ENCODE results near the gene OR13G1. TPM values are rescaled to one million over a fixed set of nuclear protein-coding genes. Genes with fewer than 3 reads are reported as not detected.

Gene OR13G1
- total RNA-seq, 1 donor from 2014 or later, result not detected

DNA sequence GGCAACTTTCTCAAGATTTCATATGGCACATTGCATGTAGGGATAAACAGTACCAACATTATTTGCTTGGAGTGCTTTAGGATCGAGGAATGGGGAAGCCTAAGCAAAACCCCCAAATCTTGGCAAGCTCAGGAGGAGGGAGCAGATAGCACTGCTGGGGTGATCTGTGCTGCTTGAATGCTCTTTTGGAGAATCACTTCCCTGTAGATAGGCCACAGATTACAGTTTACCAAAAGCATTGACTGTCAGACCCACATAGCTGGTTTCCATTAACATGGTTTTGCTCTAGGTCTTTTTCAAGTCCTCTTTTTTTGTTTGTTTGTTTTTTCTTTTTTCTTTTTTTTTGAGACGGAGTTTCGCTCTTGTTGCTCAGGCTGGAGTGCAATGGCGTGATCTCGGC, 36.8 kb downstream of the OR13G1 start:
- Mint-ChIP-seq H3K36me3 (ENCODE audit: low read depth) (no peaks in the 10 kb centered on the region), H3K27me3 (ENCODE audit: insufficient read depth) (peaks cover 2% of the 10 kb centered on the region), H3K9me3 (peaks cover 7% of the 10 kb centered on the region), H3K27ac (no peak overlapping the region), H3K4me3 (no peak overlapping the region), H3K4me1 (ENCODE audit: low read depth) (no peaks in the 10 kb centered on the region)
- no peak for DNase-seq (ENCODE audit: low spot score)
- intact Hi-C loops (cut with micrococcal nuclease), result no loop called here

DNA sequence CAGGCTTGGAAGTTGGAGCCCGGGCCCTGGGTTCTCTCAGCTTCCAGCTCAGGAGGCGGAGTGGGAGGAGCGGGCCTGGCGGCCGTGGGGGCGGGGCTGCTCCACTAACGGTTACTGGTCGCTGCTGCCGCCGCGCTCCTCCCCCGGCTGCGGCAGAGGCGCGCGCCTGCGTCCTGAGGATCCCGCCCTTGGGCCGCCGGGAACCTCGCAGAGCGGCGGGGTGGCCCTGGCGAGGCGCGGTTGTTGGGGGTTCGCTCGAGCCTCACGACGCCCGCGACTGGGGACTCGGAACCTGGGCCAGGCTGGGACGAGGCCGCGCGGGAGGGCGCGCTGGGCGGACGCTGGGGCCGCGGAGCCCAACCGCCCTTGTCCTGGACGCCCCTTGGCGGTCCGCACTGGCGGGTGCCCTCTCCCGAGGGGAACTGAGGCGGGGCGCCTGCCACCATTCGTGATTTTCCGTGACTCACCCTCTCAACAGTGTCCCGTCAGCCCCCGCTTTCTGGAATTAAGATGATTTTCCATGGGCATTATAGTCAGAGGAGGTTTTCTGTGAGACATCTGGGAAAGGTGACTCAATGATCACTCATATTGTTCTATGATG, 40.1 kb downstream of the OR13G1 start:
- DNase-seq (ENCODE audit: low spot score), result no peak
- no peaks in the 10 kb centered on the region for H3K36me3 Mint-ChIP-seq (ENCODE audit: low read depth)
- H3K9me3 Mint-ChIP-seq, result peaks cover 11% of the 10 kb centered on the region
- no peak overlapping the region for H3K27ac Mint-ChIP-seq
- H3K4me1 Mint-ChIP-seq (ENCODE audit: low read depth), result no peaks in the 10 kb centered on the region
- H3K4me3 Mint-ChIP-seq, result no peak overlapping the region
- intact Hi-C loops (cut with micrococcal nuclease), result no loop called here
- peaks cover 2% of the 10 kb centered on the region for H3K27me3 Mint-ChIP-seq (ENCODE audit: insufficient read depth)

DNA sequence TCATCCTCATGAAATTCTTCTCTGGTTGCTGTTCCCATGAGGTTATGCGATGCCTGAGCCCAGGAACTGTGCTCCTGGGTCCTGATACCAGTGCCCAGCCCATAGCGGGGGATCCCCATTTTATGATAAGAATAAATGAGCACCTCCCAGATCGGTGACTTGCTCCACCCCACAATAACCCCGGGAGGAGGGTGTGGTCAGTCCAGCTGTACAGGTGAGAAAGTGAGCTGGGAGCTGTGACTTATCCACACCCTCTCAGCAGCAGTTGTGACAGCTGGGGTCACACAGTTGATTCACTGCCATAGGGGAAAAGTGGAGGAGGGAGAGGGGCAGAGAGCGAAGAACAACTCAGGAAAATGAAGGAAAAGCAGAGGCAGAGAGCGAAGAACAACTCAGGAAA, 40.8 kb downstream of the OR13G1 start:
- Mint-ChIP-seq H3K27me3 (ENCODE audit: insufficient read depth) (peaks cover 2% of the 10 kb centered on the region), H3K9me3 (peaks cover 11% of the 10 kb centered on the region), H3K4me3 (no peak overlapping the region), H3K4me1 (ENCODE audit: low read depth) (no peaks in the 10 kb centered on the region), H3K36me3 (ENCODE audit: low read depth) (no peaks in the 10 kb centered on the region), H3K27ac (peak overlapping the region; percentile 22)
- DNase-seq (ENCODE audit: low spot score), result no peak
- intact Hi-C loops (cut with micrococcal nuclease), result no loop called here

DNA sequence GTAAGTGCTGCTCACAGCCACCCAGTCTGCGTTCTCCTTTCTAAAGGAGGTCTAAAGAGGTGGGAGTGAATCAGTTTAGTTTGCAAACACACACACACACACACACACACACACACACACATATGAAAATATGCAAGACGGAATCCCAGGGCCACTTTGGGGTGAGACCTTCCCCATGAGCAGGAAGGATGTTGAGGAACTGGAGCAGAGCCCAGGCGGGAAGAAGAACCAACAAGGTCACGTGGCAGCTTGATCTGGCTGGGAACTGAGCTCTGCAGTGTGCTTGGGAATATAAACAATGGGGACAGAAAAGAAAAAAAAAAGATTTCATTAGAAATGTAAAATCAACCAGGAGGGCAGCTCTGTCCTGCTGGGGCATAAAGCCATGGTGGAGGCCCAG, 41.5 kb downstream of the OR13G1 start:
- H3K4me1 Mint-ChIP-seq (ENCODE audit: low read depth), result no peaks in the 10 kb centered on the region
- DNase-seq (ENCODE audit: low spot score), result no peak
- H3K4me3 Mint-ChIP-seq, result no peak overlapping the region
- no peaks in the 10 kb centered on the region for H3K36me3 Mint-ChIP-seq (ENCODE audit: low read depth)
- H3K9me3 Mint-ChIP-seq, result peaks cover 11% of the 10 kb centered on the region
- peaks cover 2% of the 10 kb centered on the region for H3K27me3 Mint-ChIP-seq (ENCODE audit: insufficient read depth)
- H3K27ac Mint-ChIP-seq, result no peak overlapping the region
- intact Hi-C loops (cut with micrococcal nuclease), result no loop called here

DNA sequence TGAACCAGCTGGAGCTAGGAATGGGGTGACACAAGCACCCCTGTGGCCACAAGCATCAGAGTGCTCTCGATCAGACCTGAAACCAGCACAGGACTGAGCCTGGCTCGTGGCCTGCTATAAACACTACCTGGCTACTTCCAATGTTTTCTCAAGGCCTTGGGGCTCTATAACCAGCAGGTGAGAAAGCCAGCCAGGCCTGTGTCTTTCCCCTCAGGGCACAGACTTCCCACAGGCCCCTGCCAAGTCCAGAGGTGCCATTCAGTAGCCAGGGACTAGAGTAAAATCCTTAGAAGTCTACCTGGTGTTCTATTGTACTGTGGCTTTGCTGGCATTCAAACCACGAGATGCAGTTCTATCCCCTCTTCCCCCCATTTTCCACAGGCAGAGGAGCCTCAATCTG, 51.6 kb downstream of the OR13G1 start:
- Mint-ChIP-seq H3K36me3 (ENCODE audit: low read depth) (no peaks in the 10 kb centered on the region), H3K9me3 (no peaks in the 10 kb centered on the region)

More for the DNA sequence above, 51.6 kb downstream of the OR13G1 start:
- no peaks in the 10 kb centered on the region for H3K4me1 Mint-ChIP-seq (ENCODE audit: low read depth)
- DNase-seq (ENCODE audit: low spot score), result no peak
- H3K27me3 Mint-ChIP-seq (ENCODE audit: insufficient read depth), result no peaks in the 10 kb centered on the region
- no peak overlapping the region for H3K4me3 Mint-ChIP-seq
- no peak overlapping the region for H3K27ac Mint-ChIP-seq
- intact Hi-C loops (cut with micrococcal nuclease), result no loop called here

Other genes with a start within 250 kb of the OR13G1 start
- not detected in 2 replicates for gene OR2B11, start 221.6 kb downstream of the OR13G1 start, total RNA-seq
- gene OR2C3, start 143.3 kb downstream of the OR13G1 start, total RNA-seq, result not detected in 2 replicates
- 0.16 TPM in 1 of 2 replicates, not detected in the other for gene GCSAML, start 130.6 kb downstream of the OR13G1 start, total RNA-seq
- gene OR2G2, start 91.4 kb downstream of the OR13G1 start, total RNA-seq, result not detected in 2 replicates
- gene OR2G3, start 74.2 kb downstream of the OR13G1 start, total RNA-seq, result not detected in 2 replicates
- not detected in 2 replicates for gene OR6F1, start 36.9 kb upstream of the OR13G1 start, total RNA-seq
- gene OR14K1, start 58.9 kb upstream of the OR13G1 start, total RNA-seq, result not detected in 2 replicates
- gene OR14A2, start 68.4 kb upstream of the OR13G1 start, total RNA-seq, result not detected in 2 replicates
- gene OR1C1, start 80.8 kb upstream of the OR13G1 start, total RNA-seq, result not detected in 2 replicates
- not detected in 2 replicates for gene OR14A16, start 144.4 kb upstream of the OR13G1 start, total RNA-seq
- not detected in 2 replicates for gene OR11L1, start 162.2 kb upstream of the OR13G1 start, total RNA-seq
- gene TRIM58, start 177.4 kb upstream of the OR13G1 start, total RNA-seq, result 0.32 and 0.36 TPM in 2 replicates
- gene OR2W3, start 215.8 kb upstream of the OR13G1 start, total RNA-seq, result 0.22 TPM in 1 of 2 replicates, not detected in the other
- gene OR2T8, start 240.5 kb upstream of the OR13G1 start, total RNA-seq, result not detected in 2 replicates
- gene OR2AJ1, start 245.2 kb upstream of the OR13G1 start, total RNA-seq, result not detected in 2 replicates

All from activated T-helper 1 cell treated with anti-CD3 and anti-CD28 coated beads, Interleukin-12 subunit alpha, Interleukin-12 subunit beta, Interleukin-2, Interleukin-4 antibody, amounts not matched to agents 30 ng/mL and 10 ng/mL and 1 ng/mL, durations not matched to agents 14 hours and 24 hours and 36 hours (primary cell).